ACHN (cell line): ENCODE data around the gene BOD1L1.

Experiments
- DNase-seq: peaks from one replicate; pipeline ENCODE4 v3.0.0-alpha.2; 2015
- in situ Hi-C: cut with HindIII; loops from 2 replicates; pipeline ENCODE4 v1.10.0; 2017; ENCODE audit warnings: low sequenced_read_pairs, low pct_ligation_motif_present, low pct_unique_long_range_greater_than_20kb

The BOD1L1 gene

DNA sequence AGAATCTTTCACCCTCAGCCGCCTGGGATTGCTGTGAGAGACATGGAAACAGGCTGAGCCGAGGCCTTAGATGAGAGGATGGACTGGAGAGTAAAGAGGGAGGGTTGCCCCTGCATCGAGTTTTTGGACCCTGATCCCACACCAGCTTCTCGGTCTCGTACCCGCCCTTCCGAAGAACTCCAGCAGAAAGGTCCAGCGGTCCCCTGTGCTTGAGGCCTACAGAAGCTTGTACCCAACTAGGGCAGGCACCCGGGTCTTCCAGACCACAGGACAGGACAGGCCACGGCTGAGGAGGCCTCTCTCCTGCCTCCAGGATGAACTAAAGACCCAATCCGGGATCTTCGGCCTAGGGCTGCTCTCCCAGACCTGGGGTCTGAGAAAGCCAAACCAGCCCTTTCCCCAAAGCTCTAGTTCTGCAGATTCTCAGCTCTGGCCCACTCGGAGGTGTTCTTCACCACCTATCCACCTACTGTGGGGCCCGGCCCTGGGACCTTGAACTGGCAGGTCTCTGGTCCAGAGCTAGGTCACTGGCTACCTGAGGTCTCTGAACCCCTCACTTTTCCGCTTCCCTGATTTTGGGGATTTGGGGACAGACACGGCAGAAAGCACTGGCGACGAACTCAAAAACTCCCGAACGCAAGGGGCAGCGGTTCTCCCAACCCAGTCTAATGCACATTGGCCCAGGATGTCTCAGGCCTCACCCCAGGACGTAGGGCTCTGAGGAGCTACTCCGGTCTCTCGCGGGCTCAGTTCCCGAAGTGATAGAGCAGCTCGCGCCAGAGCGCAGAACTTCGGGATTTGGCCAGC, 84.3 kb downstream of the BOD1L1 start:
- in situ Hi-C loops: no loop called here
- DNase-seq: no peak

- in situ Hi-C loops: no loop called here
- no peak for DNase-seq
Observed at GRCh38 chr4:13542577-13543031, 84.9 kb downstream of the BOD1L1 start.

DNA sequence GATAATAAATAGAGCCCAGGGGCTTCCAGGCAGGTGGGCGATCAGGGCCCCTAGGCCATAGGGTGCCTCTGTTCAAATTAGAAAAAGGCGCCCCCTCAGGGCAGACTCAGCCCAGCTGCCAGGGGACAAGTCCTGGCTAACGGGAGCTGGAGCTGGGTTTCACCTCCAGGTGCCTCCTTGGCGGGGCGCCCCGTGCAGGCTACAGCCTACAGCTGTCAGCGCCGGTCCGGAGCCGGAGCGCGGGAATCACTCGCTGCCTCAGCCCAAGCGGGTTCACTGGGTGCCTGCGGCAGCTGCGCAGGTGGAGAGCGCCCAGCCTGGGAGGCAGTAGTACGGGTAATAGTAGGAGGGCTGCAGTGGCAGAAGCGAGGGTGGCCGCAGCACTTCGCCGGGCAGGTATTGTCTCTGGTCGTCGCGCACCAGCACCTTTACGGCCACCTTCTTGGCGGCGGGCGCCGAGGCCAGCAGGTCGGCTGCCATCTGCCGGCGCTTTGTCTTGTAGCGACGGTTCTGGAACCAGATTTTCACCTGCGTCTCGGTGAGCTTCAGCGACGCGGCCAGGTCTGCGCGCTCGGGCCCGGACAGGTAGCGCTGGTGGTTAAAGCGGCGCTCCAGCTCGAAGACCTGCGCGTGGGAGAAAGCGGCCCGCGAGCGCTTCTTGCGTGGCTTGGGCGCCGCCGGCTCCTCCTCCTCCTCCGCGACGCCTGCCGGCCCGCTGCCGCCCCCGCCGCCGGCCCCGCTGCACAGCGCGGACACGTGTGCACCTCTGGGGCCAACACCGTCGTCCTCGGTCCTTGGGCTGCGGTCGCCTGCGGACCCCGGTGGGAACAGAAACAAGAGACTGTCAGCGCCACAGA, 85.6 kb downstream of the BOD1L1 start:
- DNase-seq: no peak
- in situ Hi-C loops: no loop called here

GRCh38 chr4:13541176-13541604, 86.3 kb downstream of the BOD1L1 start:
- in situ Hi-C loops: no loop called here

DNA sequence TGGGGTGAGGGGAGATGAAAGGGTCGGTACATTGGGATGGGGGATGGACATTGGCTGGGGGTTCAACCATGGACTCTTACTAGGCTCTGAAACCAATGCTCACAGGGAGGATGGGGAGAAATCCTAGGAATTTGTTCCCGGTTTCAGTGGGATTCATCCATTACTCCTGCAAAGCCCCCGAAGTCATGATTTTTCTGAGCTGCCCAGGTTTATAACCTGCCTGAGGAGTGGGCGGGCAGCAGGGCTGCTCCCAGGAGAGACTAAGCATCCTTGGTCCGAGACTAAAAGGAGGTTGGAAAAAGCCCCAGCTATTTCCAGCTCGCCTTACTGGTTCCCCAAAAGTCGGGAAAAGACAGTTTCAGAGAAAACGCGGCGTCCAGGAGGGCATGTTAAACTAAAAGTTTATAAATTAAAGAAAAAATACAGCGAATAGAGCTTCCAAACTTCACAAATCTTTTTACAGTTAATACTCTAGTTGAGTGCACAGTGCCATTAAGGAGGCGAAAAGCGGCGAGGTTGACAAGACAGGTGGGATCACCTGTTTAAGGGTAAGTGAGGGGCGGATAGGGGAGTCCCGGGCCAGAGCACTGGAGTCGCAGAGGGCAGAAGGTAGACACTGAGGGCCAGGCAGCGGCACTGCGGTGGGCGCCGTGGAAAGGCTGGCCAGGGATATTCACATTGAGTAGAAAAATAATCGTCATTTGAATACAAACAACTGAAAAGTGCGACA, 86.9 kb downstream of the BOD1L1 start:
- in situ Hi-C loops: no loop called here
- no peak for DNase-seq

More at GRCh38 chr4:13541176-13541604, 86.3 kb downstream of the BOD1L1 start:
- DNase-seq: no peak

DNA sequence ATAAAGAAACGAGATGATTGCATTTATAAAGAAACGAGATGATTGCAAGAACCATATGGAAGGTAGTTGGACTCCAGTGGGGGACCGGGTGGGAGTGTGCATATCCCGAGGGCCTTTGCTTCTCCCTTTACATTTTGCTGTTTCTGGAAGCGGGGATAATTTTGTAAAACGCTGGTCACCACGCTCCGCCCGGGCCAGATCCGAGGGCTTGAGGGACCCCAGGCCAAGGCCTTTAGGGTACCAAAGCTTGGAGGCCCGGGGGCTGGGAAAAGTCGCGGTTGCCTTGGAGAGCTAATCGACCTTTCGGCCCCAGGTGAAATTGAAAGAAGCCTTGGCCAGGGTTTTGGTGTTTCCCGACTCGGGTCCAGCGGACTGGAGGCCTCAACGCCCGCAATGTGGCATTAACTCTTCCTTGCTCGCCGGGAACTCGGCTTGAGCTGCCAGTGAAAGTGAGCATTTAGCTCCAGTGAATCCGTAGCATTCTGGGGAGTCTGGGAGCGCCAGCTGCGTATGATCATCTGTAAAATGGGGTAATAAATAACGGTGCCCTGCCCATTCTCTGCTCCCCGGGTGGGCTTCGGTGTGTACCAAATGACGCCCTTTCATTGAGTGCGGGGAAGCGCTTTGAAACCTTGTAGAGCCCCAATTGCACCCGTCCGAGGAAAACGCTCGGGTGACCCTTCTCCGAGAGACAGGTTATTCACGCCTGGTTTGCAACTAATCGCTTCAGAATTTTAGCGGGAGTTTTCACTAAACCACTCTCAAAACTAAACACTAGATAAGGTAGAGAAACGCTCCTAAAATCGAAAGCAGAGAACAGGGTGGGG, 87.7 kb downstream of the BOD1L1 start:
- no peak for DNase-seq
- in situ Hi-C loops: no loop called here

DNA sequence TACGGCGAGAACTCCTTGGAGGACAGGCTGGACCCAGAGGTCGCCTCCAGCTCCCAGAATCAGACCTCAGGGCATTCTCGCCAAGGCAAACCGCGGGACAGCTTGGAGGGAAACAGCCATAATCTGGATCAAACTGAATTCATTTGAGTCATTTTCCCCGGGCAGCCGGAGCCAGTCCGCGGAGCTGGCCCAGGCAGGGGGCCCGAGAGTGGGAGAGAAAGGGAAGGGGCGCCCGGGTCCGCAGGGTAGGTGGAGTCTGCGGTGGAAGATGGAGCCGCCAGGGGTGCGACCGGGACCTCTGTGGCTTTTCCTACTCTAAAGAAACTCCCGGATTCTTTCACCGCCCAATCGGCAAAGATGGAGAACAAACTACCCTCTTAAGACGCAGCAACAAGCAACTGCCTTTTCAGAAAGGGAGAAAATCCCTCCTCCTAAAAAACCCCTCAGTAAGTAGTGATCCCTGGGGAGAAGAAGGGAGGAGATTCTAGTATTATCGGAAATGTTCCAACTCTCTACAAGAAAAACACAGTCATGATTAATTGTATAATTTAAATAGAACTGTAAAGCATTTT, 88.4 kb downstream of the BOD1L1 start:
- in situ Hi-C loops: no loop called here
- no peak for DNase-seq

DNA sequence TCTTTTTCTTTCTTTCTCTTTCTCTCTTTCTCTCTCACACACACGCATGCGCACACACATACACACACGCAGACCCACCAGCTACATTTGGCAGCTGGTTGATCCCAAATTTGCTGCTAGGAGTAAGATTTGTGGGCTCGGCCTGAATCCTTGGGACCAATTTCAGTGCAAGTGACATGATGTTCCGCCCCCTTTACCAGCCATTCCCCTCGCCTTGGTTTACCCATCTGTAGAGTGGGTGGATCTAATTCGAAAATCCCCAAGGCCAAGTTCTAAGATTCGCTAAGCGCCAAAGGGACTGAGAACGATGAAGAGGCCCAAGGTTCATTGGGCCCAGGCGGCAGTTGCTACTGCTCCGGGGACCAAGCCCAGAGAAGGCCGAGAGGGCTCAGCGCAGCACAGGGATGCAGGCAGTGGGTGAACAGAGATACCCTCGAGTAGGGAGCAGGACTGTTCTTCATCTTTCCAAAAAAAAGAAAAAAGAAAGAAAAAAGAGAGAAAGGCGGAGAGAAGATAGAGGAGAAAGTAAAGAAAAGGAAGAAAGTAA, 89.0 kb downstream of the BOD1L1 start:
- in situ Hi-C loops: no loop called here

DNA sequence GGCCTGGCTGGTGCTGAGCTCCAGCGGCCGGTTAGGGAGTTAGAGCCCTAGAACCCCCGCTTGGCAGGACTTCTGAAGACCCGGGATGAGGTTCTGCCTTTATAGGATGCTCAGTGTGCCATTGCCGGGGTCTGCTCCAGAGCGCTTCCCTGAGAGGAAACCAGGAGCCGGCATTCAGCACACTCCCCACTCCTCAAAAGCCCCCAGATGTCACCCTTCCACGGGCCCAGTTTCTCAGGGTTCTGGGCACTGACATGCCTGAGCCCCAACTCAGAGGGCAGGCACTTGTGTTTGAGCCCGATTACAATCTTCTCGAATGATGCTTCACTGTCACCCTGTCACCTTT, 89.7 kb downstream of the BOD1L1 start:
- in situ Hi-C loops: no loop called here
- DNase-seq: no peak

More for the DNA sequence above, 89.0 kb downstream of the BOD1L1 start:
- no peak for DNase-seq

GRCh38 chr4:13537011-13537831, 90.3 kb downstream of the BOD1L1 start:
- no peak for DNase-seq
- in situ Hi-C loops: no loop called here

- in situ Hi-C loops: no loop called here
- no peak for DNase-seq
Observed at GRCh38 chr4:13536607-13537006, 90.9 kb downstream of the BOD1L1 start.

- in situ Hi-C loops: no loop called here
- DNase-seq: peak; percentile 13
Observed at GRCh38 chr4:13535708-13536361, 91.7 kb downstream of the BOD1L1 start.

DNA sequence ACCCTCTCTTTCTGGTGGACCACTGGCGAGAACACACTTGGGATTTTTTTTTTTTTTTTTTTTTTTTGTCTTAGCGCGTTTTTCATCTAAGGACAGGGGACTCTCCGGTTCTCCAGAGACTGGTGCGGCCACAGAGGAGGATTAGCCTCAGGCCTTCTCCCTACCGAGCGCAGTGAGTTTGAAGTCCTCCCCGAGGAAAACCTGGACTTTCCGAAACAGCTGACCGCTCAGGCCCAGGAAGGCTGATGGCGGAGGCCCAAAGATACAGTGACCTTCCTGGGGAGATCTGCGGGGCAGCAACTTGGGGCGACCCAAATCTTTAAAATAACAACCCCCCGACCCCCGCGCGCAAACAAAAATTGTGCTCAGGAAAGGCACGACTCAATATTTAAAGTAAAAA, 92.4 kb downstream of the BOD1L1 start:
- in situ Hi-C loops: no loop called here
- DNase-seq: no peak

GRCh38 chr4:13534344-13535063, 93.0 kb downstream of the BOD1L1 start:
- in situ Hi-C loops: no loop called here
- no peak for DNase-seq

GRCh38 chr4:13533670-13534343, 93.7 kb downstream of the BOD1L1 start:
- DNase-seq: no peak
- in situ Hi-C loops: no loop called here
